H1 (cell line): ENCODE results near the gene DLL3. TPM values are rescaled to one million over a fixed set of nuclear protein-coding genes. Genes with fewer than 3 reads are reported as not detected.

ENCODE experiments used
- ATF3 ChIP-seq: IDR thresholded peaks from 2 replicates; pipeline ENCODE4 v1.6.1; 2011; ENCODE audit warnings: low read depth, mild to moderate bottlenecking, low read length; ENCODE audit not compliant: insufficient read depth
- CREB1 ChIP-seq: IDR thresholded peaks from 2 replicates; pipeline ENCODE4 v1.6.1; 2012; ENCODE audit warnings: inconsistent platforms
- CTCF ChIP-seq, 3 experiments: IDR thresholded peaks; 1 replicate in 2 of 3; 2 replicates in 1 of 3; pipeline versions ENCODE4 v1.5.1 to v1.6.1; 2011; ENCODE audit warnings: low read length in 3 of 3, mild to moderate bottlenecking in 3 of 3, inconsistent platforms in 2 of 3, low read depth in 1 of 3, moderate library complexity in 1 of 3; ENCODE audit not compliant: insufficient read depth in 1 of 3; ENCODE audit errors: control extremely low read depth in 1 of 3
- KDM5A ChIP-seq: fragments of 200-600 bp; IDR thresholded peaks from 2 replicates; pipeline ENCODE4 v1.7.1; 2012; ENCODE audit warnings: mild to moderate bottlenecking, low read length, inconsistent platforms, mixed read lengths
- TEAD4 ChIP-seq: IDR thresholded peaks from 2 replicates; pipeline ENCODE4 v1.6.1; 2012; ENCODE audit warnings: low read depth, low read length, inconsistent platforms, mixed read lengths
- USF2 ChIP-seq: IDR thresholded peaks from 2 replicates; pipeline ENCODE4 v1.6.1; 2011; ENCODE audit warnings: low read length, improper control_type of control experiment
- polyA plus RNA-seq, 7 experiments: library from polyadenylated mRNA; depleted of rRNA in 3 of 7; stranded (reverse) in 5 of 7; unstranded in 2 of 7; fragments of >200 nt in 5 of 7; fragments of 200-250 nt in 2 of 7; gene quantifications; 1 replicate in 5 of 7; 2 replicates in 1 of 7; 4 replicates in 1 of 7; pipeline versions ENCODE4 v1.2.1 to v1.2.3, GENCODE V29; 2011 to 2013; ENCODE audit warnings: missing spikeins in 2 of 7, mixed read lengths in 2 of 7
- total RNA-seq: library from RNA; stranded (reverse); fragmentation: NEBNext Ultra II Directional; extraction: Animal tissue kit (Norgen Biotek cat#: 25700); gene quantifications from 2 replicates; pipeline ENCODE4 v1.2.1, GENCODE V29; 2021

The DLL3 gene
- total and polyA plus RNA-seq, 2 of the 8 experiments (the other 6 are each of a cell fraction or from before 2014, with no cell fraction given): 12.2 to 13.8 TPM

- no peak for TF ChIP-seq ATF3
- TF ChIP-seq KDM5A: no peak
- no peak for TF ChIP-seq CREB1
- no peak for TF ChIP-seq CTCF (IDR thresholded peaks at IDR 0.05; ENCODE audit: control extremely low read depth in 1 of 3, insufficient read depth in 1 of 3, low read depth in 1 of 3, low read length in 3 of 3)
- TF ChIP-seq TEAD4: no peak
- TF ChIP-seq USF2: no peak
Observed at GRCh38 chr19:39516270-39516669, 17.5 kb downstream of the DLL3 start (continued).
